ENCODE data around the gene SNRPA1.

SNRPA1 gene

DNA sequence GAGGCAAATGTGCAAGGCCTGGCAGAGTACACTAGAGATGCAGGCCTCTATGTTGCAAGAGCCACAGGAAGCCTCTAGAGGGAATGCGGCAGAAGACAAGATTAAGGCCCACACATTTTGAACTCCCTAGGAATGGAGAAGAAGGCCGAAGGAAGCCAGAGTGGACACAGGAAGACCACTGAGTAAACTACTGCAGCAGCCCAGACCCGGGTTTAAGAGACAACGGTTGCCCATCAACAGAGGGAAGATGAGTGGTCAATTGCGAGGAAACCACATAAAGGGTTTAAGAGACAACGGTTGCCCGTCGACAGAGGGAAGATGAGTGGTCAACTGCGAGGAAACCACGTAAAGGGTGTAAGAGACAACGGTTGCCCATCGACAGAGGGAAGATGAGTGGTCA lies 57.8 kb downstream of the SNRPA1 start:
- no peak for DNase-seq

DNA sequence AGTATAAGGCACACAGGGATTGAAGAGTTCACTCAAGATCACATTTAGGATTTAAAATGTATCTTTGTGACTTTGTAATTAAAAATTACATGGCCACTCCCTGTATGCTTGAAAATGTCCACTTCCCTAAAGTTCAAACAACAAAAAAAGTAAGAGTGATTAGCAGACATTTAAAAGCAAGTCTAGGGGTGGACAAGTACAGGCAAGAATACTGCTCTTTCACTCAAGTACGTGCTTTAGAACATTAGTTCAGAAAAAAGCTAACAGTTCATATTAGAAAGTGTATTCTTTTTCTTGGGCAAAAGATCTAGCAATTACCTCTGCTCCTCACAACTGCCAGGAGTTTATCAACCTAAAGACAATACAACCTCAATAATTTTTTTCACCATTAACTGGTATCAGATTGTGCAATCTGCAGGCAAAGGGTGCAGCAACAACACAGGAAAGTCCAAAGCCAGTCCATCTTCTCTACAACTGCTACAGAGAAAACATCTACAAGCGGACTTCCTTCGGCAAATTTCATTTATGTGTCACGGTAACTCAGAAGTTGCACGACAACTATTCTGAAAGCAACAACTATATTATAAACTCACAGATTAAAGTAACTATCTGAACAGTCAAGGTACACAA lies 61.3 kb downstream of the SNRPA1 start:
- DNase-seq, result no peak

DNA sequence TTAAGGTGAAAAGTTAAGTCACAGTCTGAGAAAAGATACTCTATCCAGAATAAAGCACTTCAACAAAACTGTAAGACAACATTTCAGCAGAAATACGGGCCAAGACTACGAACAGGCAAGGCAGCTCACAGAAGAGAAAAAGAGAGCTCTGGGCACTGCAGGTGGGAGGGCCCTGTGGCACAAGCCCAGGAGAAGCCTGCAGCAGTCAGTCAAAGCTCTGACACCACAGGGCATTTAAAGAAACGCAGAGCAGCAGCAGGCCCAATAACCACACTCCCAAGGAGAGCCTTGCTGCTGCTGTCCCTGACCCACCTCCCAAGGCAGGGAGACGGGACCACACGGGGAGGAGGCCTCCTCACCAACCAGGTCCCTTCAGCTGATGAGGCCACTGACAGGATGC lies 62.4 kb downstream of the SNRPA1 start:
- no peak for DNase-seq

Data from CD4-positive, alpha-beta T cell treated with Interleukin-21 for 1 hour (primary cell).